Left lung (tissue), 10 donors: ENCODE measurements around the gene KIF11. TPM values are rescaled to one million over a fixed set of nuclear protein-coding genes. Genes with fewer than 3 reads are reported as not detected.
A peak's percentile ranks its signal among the peaks of the same experiment; 100 is the strongest.

Source experiments
- ATAC-seq: fragments of 200-7000 bp; cut with Tn5 transposase; one replicate; pipeline ENCODE4 v1.9.1; 2020; ENCODE audit warnings: moderate library complexity
- DNase-seq, 4 donors: peaks; one replicate each; pipeline ENCODE4 v3.0.0-alpha.2; 2013 to 2020
- H3K27ac ChIP-seq, 2 donors: fragments of 200-600 bp; sonication (generic) in 1 of 2; one replicate each; pipeline versions ENCODE4 v1.5.0 to v1.8.0; 2020 to 2021
- H3K27me3 ChIP-seq, 2 donors: fragments of 200-600 bp; sonication (generic) in 1 of 2; one replicate each; pipeline versions ENCODE4 v1.5.0 to v1.8.0; 2020 to 2021
- H3K36me3 ChIP-seq, 2 donors: fragments of 200-600 bp; sonication (generic) in 1 of 2; one replicate each; pipeline versions ENCODE4 v1.5.0 to v1.8.0; 2020 to 2021
- H3K4me1 ChIP-seq, 2 donors: fragments of 200-600 bp; one replicate each; pipeline ENCODE4 v1.8.0; 2021
- H3K4me3 ChIP-seq, 2 donors: fragments of 200-600 bp; sonication (generic) in 1 of 2; one replicate each; pipeline versions ENCODE4 v1.5.0 to v1.8.0; 2020 to 2021; ENCODE audit warnings: mild to moderate bottlenecking in 1 of 2
- H3K9me3 ChIP-seq, 2 donors: fragments of 200-600 bp; sonication (generic) in 1 of 2; one replicate each; pipeline versions ENCODE4 v1.5.0 to v1.8.0; 2020 to 2021
- CTCF ChIP-seq, 2 donors: fragments of 200-600 bp; sonication (generic) in 1 of 2; IDR thresholded peaks; one replicate each; pipeline versions ENCODE4 v1.5.0 to v1.8.0; 2021; ENCODE audit warnings: antibody characterized with exemption in 2 of 2
- intact Hi-C, 2 donors: fragments of 100-400 bp; cut with DNase I; formaldehyde crosslinking; loops; one replicate each; pipeline versions ENCODE4 v1.11.2 to v1.14.2; 2022
- polyA plus RNA-seq, 6 donors: library from polyadenylated mRNA; unstranded; fragments of 120-200 nt; gene quantifications; one replicate each; pipeline ENCODE4 v1.2.1, GENCODE V29; 2013; ENCODE audit not compliant: insufficient read length in 6 of 6
- total RNA-seq, 2 donors: library from RNA; stranded (reverse); fragmentation: NEBNext Ultra II Directional; extraction: Animal tissue kit (Norgen Biotek cat#: 25700); gene quantifications; one replicate each; pipeline ENCODE4 v1.2.1, GENCODE V29; 2021
- donor health status: DM: no; HTN: yes; CAD: no.
- donor health status: DM: no; HTN: no; CAD: no.

Gene KIF11
- total and polyA plus RNA-seq, 8 donors = 3.0 to 55.3 (median 28.0) TPM

GRCh38 chr10:92688927-92689662, 96.2 kb downstream of the KIF11 start:
- peaks cover 12 to 37% of the 10 kb centered on the region in 2 donors for H3K27me3 ChIP-seq
- DNase-seq (peak in 3 of 4 donors; percentile 30 to 81 (median 44)), ATAC-seq (peak; percentile 42)
- peaks cover 0 to 43% of the 10 kb centered on the region in 2 donors for H3K4me1 ChIP-seq
- H3K9me3 ChIP-seq = no peaks in the 10 kb centered on the region
- peak overlapping the region; percentile 50 to 87 for H3K4me3 ChIP-seq
- H3K27ac ChIP-seq = peak overlapping the region; percentile 67 to 99
- TF ChIP-seq CTCF (IDR thresholded peaks at IDR 0.05) = no peak
- intact Hi-C loops = no loop called here
- H3K36me3 ChIP-seq = no peaks in the 10 kb centered on the region

- peaks cover 0 to 43% of the 10 kb centered on the region in 2 donors for H3K4me1 ChIP-seq
- intact Hi-C loops = no loop called here
- peaks cover 0 to 6% of the 10 kb centered on the region in 2 donors for H3K36me3 ChIP-seq
- H3K27ac ChIP-seq = peak within 1 kb of the TSS; percentile 82 to 99
- no peaks in the 10 kb centered on the region for H3K9me3 ChIP-seq
- H3K4me3 ChIP-seq = peak within 1 kb of the TSS; percentile 50 to 87
- no peak for TF ChIP-seq CTCF (IDR thresholded peaks at IDR 0.05)
- DNase-seq (peak in 3 of 4 donors; percentile 57 to 95 (median 70)), ATAC-seq (peak; percentile 90)
- H3K27me3 ChIP-seq = peaks cover 12 to 37% of the 10 kb centered on the region in 2 donors
These were observed 96.8 kb downstream of the KIF11 start, which contains the start of gene HHEX for GRCh38 chr10:92689663-92690210. Gene HHEX, plus strand, starts transcription at chr10:92689955. Its CDS starts 32 bp downstream, at chr10:92689987.

GRCh38 chr10:92690211-92690914, 97.4 kb downstream of the KIF11 start:
- DNase-seq (peak in 3 of 4 donors; percentile 53 to 97 (median 78)), ATAC-seq (peak; percentile 61)
- intact Hi-C loops = no loop called here
- Histone ChIP-seq H3K4me1 (peaks cover 0 to 43% of the 10 kb centered on the region in 2 donors), H3K27me3 (peaks cover 12 to 37% of the 10 kb centered on the region in 2 donors), H3K27ac (peak overlapping the region; percentile 82 to 99), H3K36me3 (peaks cover 0 to 12% of the 10 kb centered on the region in 2 donors), H3K9me3 (no peaks in the 10 kb centered on the region), H3K4me3 (peak overlapping the region; percentile 50 to 87)
- TF ChIP-seq CTCF (IDR thresholded peaks at IDR 0.05) = no peak

GRCh38 chr10:92690915-92691590, 98.1 kb downstream of the KIF11 start:
- intact Hi-C loops = no loop called here
- Histone ChIP-seq H3K9me3 (no peaks in the 10 kb centered on the region), H3K4me3 (peak overlapping the region; percentile 50 to 87), H3K27ac (peak overlapping the region; percentile 82 to 99), H3K4me1 (peaks cover 0 to 43% of the 10 kb centered on the region in 2 donors), H3K27me3 (peaks cover 12 to 43% of the 10 kb centered on the region in 2 donors), H3K36me3 (peaks cover 0 to 19% of the 10 kb centered on the region in 2 donors)
- ATAC-seq = peak; percentile 1
- peak in 2 of 4 donors; percentile 43 to 76 for DNase-seq
- TF ChIP-seq CTCF (IDR thresholded peaks at IDR 0.05) = no peak
